Stimulated activated CD4-positive, alpha-beta T cell treated with anti-CD3 and anti-CD28 coated beads, TNF-alpha, amount 100 ng/mL, for 1 hour (primary cell): ENCODE measurements around the gene CPA4.
"Not testable (repeated sequence)": the region's sequence is repeated elsewhere in the genome, so short reads cannot be mapped to it uniquely, and the experiment has no call there.

Experiments used
- DNase-seq, 3 donors: peaks; one replicate each; pipeline ENCODE4 v3.0.0-alpha.2; 2020; ENCODE audit warnings: low read depth in 3 of 3, low spot score in 1 of 3

CPA4 gene

GRCh38 chr7:130301501-130302020 lies 8.6 kb downstream of the CPA4 start:
- no peak for DNase-seq

- no peak for DNase-seq
These were observed 9.7 kb downstream of the CPA4 start for GRCh38 chr7:130302649-130303048.

- no peak for DNase-seq
These were observed 10.2 kb downstream of the CPA4 start for GRCh38 chr7:130303127-130303526.

- DNase-seq = no peak
These were observed 10.6 kb downstream of the CPA4 start for GRCh38 chr7:130303551-130303950.

GRCh38 chr7:130303982-130304381 lies 11.0 kb downstream of the CPA4 start:
- no peak for DNase-seq

GRCh38 chr7:130304878-130305277 lies 11.9 kb downstream of the CPA4 start:
- no peak for DNase-seq

GRCh38 chr7:130305433-130306042 lies 12.6 kb downstream of the CPA4 start:
- no peak for DNase-seq

- DNase-seq = no peak
These were observed 17.0 kb downstream of the CPA4 start for GRCh38 chr7:130309986-130310385.

- DNase-seq = no peak
These were observed 21.3 kb downstream of the CPA4 start for GRCh38 chr7:130314305-130314704.

- no peak for DNase-seq
These were observed 26.6 kb downstream of the CPA4 start for GRCh38 chr7:130319541-130319940.

GRCh38 chr7:130321542-130322229 lies 28.7 kb downstream of the CPA4 start:
- DNase-seq = not testable (repeated sequence)

GRCh38 chr7:130322615-130323014 lies 29.7 kb downstream of the CPA4 start:
- DNase-seq = no peak

- DNase-seq = no peak
These were observed 31.5 kb downstream of the CPA4 start for GRCh38 chr7:130324306-130324943.

GRCh38 chr7:130329681-130330080 lies 36.7 kb downstream of the CPA4 start:
- DNase-seq = no peak

GRCh38 chr7:130332259-130333053 lies 39.5 kb downstream of the CPA4 start:
- no peak for DNase-seq

GRCh38 chr7:130333832-130334231 lies 40.9 kb downstream of the CPA4 start:
- no peak for DNase-seq

GRCh38 chr7:130334274-130334673 lies 41.3 kb downstream of the CPA4 start:
- no peak for DNase-seq

- DNase-seq = no peak
These were observed 44.5 kb downstream of the CPA4 start for GRCh38 chr7:130337410-130337971.

GRCh38 chr7:130338233-130338632 lies 45.3 kb downstream of the CPA4 start:
- no peak for DNase-seq

- DNase-seq = no peak
These were observed 48.9 kb downstream of the CPA4 start for GRCh38 chr7:130341882-130342281.

- no peak for DNase-seq
These were observed 49.9 kb downstream of the CPA4 start for GRCh38 chr7:130342701-130343380.
